HCT116 (cell line): ENCODE data around the gene PA2G4.

Experiments
- CTCF ChIP-seq, 3 experiments: fragments of 200-600 bp in 1 of 3; sonication (generic) in 1 of 3; IDR thresholded peaks in 2 of 3; conservative IDR thresholded peaks in 1 of 3; 2 replicates each; pipeline ENCODE4 v1.5.1; 2012 to 2017; ENCODE audit warnings: low read depth in 2 of 3, low read length in 2 of 3, antibody characterized with exemption in 1 of 3, borderline replicate concordance in 1 of 3, control low read depth in 1 of 3, mild to moderate bottlenecking in 1 of 3, mixed read lengths in 1 of 3, mixed run types in 1 of 3, moderate library complexity in 1 of 3; ENCODE audit not compliant: insufficient read depth in 1 of 3
- ELF1 ChIP-seq: IDR thresholded peaks from 2 replicates; pipeline ENCODE4 v1.6.1; 2012; ENCODE audit warnings: low read depth, borderline replicate concordance
- MAX ChIP-seq: IDR thresholded peaks from 2 replicates; pipeline ENCODE4 v1.6.1; 2012

- TF ChIP-seq CTCF (IDR thresholded peaks at IDR 0.05 in 2 of 3, conservative IDR thresholded peaks at IDR 0.05 in 1 of 3; ENCODE audit: borderline replicate concordance in 1 of 3, insufficient read depth in 1 of 3, low read depth in 2 of 3, low read length in 2 of 3), result peak in 2 of 3 experiments; percentile 69 to 72; a peak in 4 of 6 replicates
- no peak for TF ChIP-seq MAX
- no peak for TF ChIP-seq ELF1
Observed at GRCh38 chr12:56151672-56152131, 47.3 kb downstream of the PA2G4 start.
